ENCODE data around the gene ACAP1.
"Not testable (repeated sequence)": the region's sequence is repeated elsewhere in the genome, so short reads cannot be mapped to it uniquely, and the experiment has no call there.

The ACAP1 gene

GRCh38 chr17:7329997-7330637, 6.2 kb upstream of the ACAP1 start:
- DNase-seq = peak; percentile 39 to 67 (median 49)

- DNase-seq = no peak
Observed at GRCh38 chr17:7330638-7331015, 5.7 kb upstream of the ACAP1 start.

GRCh38 chr17:7332111-7332510, 4.2 kb upstream of the ACAP1 start:
- DNase-seq = no peak

GRCh38 chr17:7332600-7333069, 3.7 kb upstream of the ACAP1 start:
- DNase-seq = not testable (repeated sequence)

GRCh38 chr17:7334938-7335538, 1.3 kb upstream of the ACAP1 start:
- no peak for DNase-seq

- DNase-seq = not testable (repeated sequence)
Observed at GRCh38 chr17:7335765-7336164, 564 bp upstream of the ACAP1 start.

GRCh38 chr17:7337600-7337999, 1.3 kb downstream of the ACAP1 start:
- not testable (repeated sequence) for DNase-seq

GRCh38 chr17:7340179-7340578, 3.9 kb downstream of the ACAP1 start:
- no peak for DNase-seq

GRCh38 chr17:7341842-7342241, 5.5 kb downstream of the ACAP1 start:
- DNase-seq = no peak

- DNase-seq = no peak
Observed at GRCh38 chr17:7343250-7343649, 6.9 kb downstream of the ACAP1 start.

GRCh38 chr17:7346761-7347614, 10.7 kb downstream of the ACAP1 start:
- no peak for DNase-seq

GRCh38 chr17:7347630-7348477, 11.5 kb downstream of the ACAP1 start:
- DNase-seq = no peak

- no peak for DNase-seq
Observed at GRCh38 chr17:7348478-7349242, 12.3 kb downstream of the ACAP1 start.

GRCh38 chr17:7351665-7352502, 15.6 kb downstream of the ACAP1 start, which contains the start of gene KCTD11:
KCTD11 (plus strand) TSS chr17:7352162.
- peak; percentile 50 to 57 (median 52) for DNase-seq

GRCh38 chr17:7352503-7352889, 16.2 kb downstream of the ACAP1 start:
- no peak for DNase-seq

GRCh38 chr17:7352910-7353635, 16.7 kb downstream of the ACAP1 start:
- DNase-seq = no peak

- no peak for DNase-seq
Observed at GRCh38 chr17:7354262-7354843, 18.0 kb downstream of the ACAP1 start.

- DNase-seq = no peak
Observed at GRCh38 chr17:7355053-7355452, 18.7 kb downstream of the ACAP1 start, which contains the start of gene TMEM95. TMEM95 (plus strand) TSS chr17:7355156; CDS start chr17:7355205, 49 bp downstream.

- no peak for DNase-seq
Observed at GRCh38 chr17:7355573-7355972, 19.2 kb downstream of the ACAP1 start.

- DNase-seq = peak; percentile 66 to 78 (median 72)
Observed at GRCh38 chr17:7356072-7356549, 19.8 kb downstream of the ACAP1 start.
